GM18499 (cell line): Measurements from ENCODE around the gene SEC22A.
"Not testable (repeated sequence)": the region's sequence is repeated elsewhere in the genome, so short reads cannot be mapped to it uniquely, and the experiment has no call there.

Experiments used
- ATAC-seq: cut with Tn5 transposase; IDR thresholded peaks from one replicate; pipeline ENCODE4 v1.9.1; 2021; ENCODE audit warnings: moderate number of reproducible peaks; ENCODE audit not compliant: insufficient read depth, unreplicated experiment

Gene SEC22A

GRCh38 chr3:123169492-123169929 is 32.2 kb upstream of the SEC22A start:
- no peak for ATAC-seq

DNA sequence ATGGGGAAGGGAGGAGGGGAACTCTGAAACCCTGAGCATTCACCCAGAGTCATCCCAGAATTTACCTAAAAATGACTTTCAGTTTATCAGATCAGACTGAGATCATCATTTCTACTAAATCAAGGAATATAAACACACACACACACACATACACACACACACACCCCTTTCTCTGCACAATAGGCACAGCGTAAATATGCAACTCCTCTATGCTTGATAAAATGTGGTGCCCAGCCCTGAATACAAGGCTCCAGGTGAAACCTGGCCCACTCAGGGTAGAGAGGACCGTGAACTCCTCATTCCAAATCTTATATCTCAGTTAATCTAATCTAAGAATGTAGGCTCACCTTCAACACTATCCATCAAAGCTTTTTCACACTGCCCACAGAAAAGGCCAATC is 31.8 kb upstream of the SEC22A start:
- ATAC-seq = no peak

- ATAC-seq = no peak
Measured at GRCh38 chr3:123180791-123181190, 21.0 kb upstream of the SEC22A start.

DNA sequence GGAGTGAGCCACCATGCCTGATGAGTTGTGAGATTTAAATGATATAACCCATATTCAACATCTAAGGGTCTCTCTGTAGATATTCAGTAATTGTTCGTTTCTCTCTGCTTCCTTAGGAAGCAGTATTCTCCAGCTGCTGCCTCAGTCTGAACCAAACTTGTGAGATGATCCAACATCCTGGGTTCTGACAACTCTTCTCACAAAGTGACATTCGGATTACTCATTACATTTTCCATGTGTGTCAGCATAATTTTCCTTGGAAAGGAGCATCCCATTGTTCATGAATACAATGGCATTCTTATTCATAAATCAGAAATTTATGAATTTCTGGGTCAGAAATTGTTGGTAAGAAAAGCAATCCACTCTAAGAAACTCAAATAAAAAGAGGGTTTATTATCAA is 15.0 kb upstream of the SEC22A start:
- ATAC-seq = no peak

DNA sequence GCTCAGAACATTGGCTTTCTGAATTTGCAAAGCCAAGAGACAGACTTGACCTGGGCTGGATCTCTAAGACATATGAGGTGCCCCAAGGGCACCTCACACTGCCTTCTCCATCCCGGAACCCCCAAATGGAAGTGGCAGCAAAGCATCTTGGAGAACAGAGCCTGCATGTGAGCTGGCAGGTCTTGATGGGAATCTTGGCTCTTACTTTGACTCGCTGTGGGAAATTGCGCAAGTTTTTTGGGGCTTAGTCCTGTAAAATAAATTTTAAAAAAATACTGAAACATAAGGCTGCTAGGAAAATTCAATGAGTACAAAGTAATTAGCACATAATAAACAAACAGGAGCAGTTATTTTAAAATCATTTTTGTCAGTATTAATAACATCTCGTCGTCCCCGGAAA is 13.7 kb upstream of the SEC22A start:
- no peak for ATAC-seq

GRCh38 chr3:123193448-123194101 is 8.2 kb upstream of the SEC22A start:
- ATAC-seq = no peak

- ATAC-seq = no peak
Measured at GRCh38 chr3:123194552-123194951, 7.2 kb upstream of the SEC22A start.

DNA sequence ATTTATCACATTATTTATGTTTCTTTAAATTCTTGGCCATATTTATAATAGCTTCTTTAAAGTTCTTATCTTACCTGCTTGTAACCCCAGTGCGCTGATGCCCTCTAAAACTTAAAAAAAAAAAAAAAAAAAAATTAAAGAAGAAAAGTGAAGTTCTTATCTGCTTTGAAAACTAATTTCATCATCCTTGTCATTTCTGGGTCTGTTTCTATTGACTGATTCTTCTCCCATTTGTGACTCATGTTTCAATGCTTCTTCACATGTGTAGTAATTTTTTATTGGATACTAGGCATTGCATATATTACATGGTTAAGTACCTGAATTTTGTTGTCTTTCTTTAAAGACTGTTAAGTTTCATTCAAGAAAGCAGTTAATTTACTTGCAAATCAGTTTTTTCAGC is 3.4 kb upstream of the SEC22A start:
- ATAC-seq = no peak

DNA sequence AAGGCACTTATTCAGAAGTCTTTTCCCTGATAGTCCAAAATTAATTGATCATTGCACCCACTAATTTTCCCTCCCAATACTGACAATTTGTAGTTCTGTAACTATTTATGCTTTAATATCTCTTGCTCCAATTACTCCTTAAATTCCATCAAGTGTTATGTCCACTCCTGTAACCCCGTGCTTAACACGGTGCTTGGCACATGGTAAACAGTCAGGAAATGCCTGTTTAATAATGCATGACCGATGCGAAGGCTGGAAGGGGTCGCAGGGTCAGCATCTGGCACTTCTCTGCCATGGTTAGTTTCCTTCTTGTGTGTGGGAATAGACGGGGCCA is 553 bp upstream of the SEC22A start:
- no peak for ATAC-seq

- no peak for ATAC-seq
Measured at GRCh38 chr3:123202451-123202850, 708 bp downstream of the SEC22A start.

- no peak for ATAC-seq
Measured at GRCh38 chr3:123218990-123219389, 17.2 kb downstream of the SEC22A start.

DNA sequence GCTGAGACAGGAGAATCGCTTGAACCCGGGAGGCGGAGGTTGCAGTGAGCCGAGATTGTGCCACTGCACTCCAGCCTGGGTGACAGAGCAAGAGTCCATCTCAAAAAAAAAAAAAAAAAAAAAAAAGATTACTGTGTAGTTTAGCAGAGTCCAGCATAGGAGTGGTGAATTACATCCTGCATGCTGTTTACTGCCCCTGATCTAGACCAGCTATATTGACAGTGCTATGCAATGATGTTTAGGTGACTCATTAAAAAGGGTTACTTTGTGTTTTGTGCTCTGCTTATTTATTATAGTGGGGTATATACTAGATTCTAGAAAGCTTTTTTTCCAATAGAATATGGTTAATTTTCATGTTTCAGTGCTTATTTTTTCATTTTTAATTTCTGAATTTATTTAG is 19.6 kb downstream of the SEC22A start:
- not testable (repeated sequence) for ATAC-seq

GRCh38 chr3:123225016-123225415 is 23.3 kb downstream of the SEC22A start:
- no peak for ATAC-seq

DNA sequence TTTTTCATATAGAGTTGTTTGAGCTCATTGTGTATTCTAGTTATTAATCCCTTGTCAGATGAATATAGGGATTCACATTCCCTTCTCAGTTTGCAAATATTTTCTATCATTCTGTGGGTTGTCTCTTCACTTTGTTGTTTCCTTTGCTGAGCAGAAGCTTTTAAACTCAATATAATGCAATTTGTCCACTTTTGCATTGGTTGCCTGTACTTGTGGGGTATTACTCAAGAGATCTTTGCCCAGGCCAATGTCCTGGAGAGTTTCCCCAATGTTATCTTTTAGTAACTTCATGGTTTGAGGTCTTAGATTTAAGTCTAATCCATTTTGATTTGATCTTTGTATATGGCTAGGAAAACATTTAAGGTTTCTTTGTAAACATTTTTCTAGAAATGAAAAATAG is 24.8 kb downstream of the SEC22A start:
- no peak for ATAC-seq

GRCh38 chr3:123229145-123229544 is 27.4 kb downstream of the SEC22A start:
- ATAC-seq = no peak

DNA sequence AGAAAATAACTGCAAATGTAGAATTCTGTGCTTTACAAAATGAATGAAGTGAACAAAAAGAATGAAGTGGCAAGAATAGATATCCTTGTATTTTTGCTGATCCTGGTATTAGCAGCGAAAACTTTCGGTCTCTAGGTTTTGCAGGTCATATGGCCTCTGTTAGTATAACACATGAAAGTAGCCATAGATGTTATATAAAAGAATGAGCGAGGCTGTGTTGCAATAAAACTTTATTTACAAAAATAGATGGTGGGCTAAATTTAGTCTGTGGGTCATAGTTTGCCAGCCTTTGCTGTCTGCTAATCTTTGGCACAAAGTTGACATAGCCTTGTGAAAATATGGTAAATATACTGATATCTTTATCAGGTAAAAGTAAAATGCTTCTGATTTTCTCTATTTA is 35.2 kb downstream of the SEC22A start:
- ATAC-seq = no peak

DNA sequence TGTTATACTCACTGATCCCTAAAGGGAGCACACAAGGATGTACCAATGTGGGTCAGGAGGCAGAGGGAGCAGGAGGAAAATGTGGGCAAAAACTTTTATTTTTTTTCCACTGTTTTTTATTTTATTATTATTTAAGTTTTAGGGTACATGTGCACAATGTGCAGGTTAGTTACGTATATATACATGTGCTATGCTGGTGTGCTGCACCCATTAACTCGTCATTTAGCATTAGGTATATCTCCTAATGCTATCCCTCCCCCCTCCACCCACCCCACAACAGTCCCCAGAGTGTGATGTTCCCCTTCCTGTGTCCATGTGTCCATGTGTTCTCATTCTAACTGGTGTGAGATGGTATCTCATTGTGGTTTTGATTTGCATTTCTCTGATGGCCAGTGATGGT is 37.4 kb downstream of the SEC22A start:
- not testable (repeated sequence) for ATAC-seq

- no peak for ATAC-seq
Measured at GRCh38 chr3:123239756-123240155, 38.0 kb downstream of the SEC22A start.

DNA sequence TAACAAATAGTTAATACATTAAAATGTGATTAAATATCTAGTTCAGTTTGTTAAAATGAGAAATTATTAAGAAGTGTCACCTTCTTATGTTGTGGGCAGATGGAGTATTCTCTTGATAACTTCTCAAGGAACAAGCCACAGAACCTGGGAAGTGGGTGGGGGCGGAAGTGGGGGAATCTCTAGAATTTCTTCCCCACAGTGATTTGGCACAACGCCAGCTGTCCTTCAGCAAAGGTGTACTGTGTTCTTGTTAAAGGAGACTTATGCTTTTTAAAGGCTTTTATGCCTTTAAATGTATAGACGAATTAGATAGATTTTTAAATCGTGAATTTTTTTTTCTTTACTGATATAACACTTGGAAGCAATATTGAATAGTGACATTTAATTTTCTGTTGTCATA is 42.4 kb downstream of the SEC22A start:
- ATAC-seq = no peak

GRCh38 chr3:123246866-123247265 is 45.1 kb downstream of the SEC22A start:
- no peak for ATAC-seq

GRCh38 chr3:123256256-123256655 is 54.5 kb downstream of the SEC22A start:
- no peak for ATAC-seq

GRCh38 chr3:123258359-123258758 is 56.6 kb downstream of the SEC22A start:
- ATAC-seq = no peak
